ENCODE data around the gene SYNCRIP.
"Not testable (repeated sequence)": the region's sequence is repeated elsewhere in the genome, so short reads cannot be mapped to it uniquely, and the experiment has no call there.

The SYNCRIP gene

GRCh38 chr6:85593438-85594196, 49.1 kb downstream of the SYNCRIP start, which contains the start of gene SNX14:
Gene SNX14 (minus strand): TSS chr6:85593858. CDS start chr6:85593718, 140 bp downstream.
- DNase-seq (ENCODE audit: low spot score): peak; percentile 83

DNA sequence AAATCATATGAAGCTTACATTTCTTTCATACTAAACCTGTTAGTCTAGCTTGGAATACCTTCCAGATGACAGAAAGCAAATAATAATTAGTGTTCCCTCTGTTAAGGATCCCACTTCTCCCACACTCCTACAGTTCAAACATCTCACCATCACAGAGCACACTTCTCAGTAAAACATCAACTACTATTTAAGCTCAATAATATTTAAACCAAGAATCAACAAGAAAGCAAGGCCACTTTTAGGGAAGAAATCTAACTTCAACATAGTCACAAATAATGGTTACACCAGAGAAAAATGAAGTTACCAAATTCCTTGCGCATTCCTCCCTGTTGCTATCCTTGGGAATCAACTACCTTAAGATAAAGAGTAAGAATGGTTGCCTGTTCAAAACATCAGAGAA, 50.7 kb downstream of the SYNCRIP start:
- DNase-seq (ENCODE audit: low spot score): no peak

- no peak for DNase-seq (ENCODE audit: low spot score)
Observed at GRCh38 chr6:85591207-85591606, 51.5 kb downstream of the SYNCRIP start.

DNA sequence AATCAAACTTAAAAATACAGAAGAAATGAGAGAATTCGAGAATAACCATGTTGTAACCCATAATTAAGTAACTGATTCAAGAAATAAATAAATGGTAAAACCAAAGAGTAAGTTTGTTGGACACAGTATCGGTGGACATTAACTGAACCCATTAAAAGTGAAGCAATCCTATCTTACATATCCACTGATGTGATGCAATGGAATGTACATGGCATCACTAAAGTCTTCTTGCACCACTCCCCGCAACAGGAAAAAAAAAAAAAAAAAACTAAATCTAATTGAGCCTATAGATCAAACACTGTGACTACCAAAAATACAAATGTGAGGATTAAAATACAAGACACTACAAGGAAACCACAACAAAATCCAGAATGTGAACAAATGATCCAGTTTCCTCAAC, 56.9 kb downstream of the SYNCRIP start:
- DNase-seq (ENCODE audit: low spot score): no peak

DNA sequence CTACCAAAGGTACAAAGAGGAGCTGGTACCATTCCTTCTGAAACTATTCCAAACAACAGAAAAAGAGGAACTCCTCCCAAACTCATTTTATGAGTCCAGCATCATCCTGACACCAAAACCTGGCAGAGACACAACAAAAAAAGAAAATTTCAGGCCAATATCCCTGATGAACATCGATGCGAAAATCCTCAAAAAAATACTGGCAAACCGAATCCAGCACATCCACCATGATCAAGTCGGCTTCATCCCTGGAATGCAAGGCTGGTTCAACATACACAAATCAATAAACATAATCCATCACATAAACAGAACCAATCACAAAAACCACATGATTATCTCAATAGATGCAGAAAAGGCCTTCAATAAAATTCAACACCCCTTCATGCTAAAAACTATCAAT, 59.9 kb downstream of the SYNCRIP start:
- DNase-seq (ENCODE audit: low spot score): not testable (repeated sequence)

DNA sequence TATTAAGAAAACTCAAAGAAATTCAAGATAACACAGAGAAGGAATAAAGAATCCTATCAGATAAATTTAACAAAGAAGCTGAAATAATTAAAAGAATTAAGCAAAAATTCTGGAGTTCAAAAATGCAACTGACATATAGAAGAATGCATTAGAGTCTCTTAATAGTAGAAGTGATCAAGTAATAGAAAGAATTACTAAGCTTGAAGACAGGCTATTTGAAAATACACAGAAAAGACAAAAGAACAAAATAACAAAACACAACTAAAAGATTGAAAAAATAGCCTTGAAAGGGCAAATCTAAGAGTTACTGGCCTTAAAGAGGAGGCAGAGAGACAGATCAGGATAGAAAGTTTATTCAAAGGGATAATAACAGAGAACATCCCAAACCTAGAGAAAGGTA, 61.1 kb downstream of the SYNCRIP start:
- no peak for DNase-seq (ENCODE audit: low spot score)

DNA sequence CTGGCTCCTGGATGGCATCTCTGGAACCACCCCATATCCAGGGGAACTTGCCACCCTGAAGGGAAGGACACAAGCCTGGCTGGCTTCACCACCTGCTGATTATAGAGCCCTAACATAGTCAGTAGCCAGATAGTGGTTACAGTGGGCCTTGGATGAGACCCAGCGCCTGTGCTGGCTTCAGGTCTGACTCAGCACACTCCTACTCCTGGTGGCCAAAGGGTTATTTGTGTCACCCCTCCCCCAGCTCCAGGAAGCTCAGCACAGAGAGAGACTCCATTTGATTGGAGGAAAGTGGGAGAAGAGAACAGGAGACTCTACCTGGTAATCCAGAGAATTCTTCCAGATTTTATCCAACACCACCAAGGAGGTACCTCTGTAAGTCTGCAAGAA, 61.8 kb downstream of the SYNCRIP start:
- DNase-seq (ENCODE audit: low spot score): no peak

- no peak for DNase-seq (ENCODE audit: low spot score)
Observed at GRCh38 chr6:85580118-85580877, 62.4 kb downstream of the SYNCRIP start.

GRCh38 chr6:85579581-85579980, 63.1 kb downstream of the SYNCRIP start:
- DNase-seq (ENCODE audit: low spot score): no peak

GRCh38 chr6:85576476-85576875, 66.2 kb downstream of the SYNCRIP start:
- no peak for DNase-seq (ENCODE audit: low spot score)

GRCh38 chr6:85574932-85575598, 67.6 kb downstream of the SYNCRIP start:
- DNase-seq (ENCODE audit: low spot score): no peak

DNA sequence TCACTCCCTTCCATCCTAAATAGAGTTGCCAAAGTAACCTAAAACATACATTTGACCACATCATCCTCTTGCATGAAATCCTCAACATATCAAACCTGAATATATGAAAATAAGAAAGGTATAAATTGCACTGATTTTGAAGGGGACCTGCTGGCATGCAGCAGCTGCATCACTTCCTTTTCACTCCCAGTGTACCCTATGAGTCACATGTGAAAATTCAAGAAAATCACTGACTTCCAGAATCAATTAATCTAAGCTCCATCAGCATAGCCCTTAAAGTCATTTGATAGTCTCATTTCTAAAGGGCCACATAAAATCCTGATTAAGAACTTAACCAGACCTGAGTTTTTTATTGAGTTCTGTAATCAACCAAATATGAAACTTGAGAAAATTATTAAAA, 73.4 kb downstream of the SYNCRIP start:
- DNase-seq (ENCODE audit: low spot score): no peak

DNA sequence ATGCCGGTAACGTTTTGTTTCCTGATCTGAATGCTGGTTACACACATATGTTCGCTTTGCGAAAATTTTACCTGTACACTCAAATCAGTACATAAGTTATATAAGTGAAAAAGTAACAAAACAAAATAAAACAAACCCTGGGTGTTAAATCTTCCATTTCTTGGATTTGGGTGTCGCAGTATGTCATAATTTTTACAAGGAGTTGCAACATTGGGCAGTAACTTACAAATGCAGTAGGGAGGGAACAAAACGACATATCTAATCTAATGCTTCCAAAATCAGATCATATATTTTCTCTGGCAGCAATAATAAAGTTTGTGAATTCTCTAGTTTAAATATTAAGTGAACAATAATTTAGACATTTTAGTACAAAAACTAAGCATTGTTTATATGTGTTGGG, 74.3 kb downstream of the SYNCRIP start:
- no peak for DNase-seq (ENCODE audit: low spot score)

DNA sequence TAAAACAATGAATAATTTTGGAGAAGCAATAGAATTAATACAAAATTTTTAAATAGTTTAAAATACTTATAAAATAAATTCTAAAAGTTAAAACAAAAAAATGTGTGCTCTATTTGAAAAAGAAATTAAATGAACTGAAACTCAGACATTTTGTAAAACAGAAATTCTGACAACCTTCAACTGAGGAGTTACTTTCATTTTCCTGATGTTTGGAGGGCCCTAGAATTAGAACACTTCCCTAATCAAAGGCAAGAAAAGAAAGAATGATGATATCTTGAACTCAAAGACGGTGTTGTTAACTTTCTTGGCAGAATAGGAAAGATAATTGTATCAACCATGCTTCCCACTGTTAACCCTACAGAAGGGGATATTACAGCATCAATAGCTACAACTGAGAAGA, 77.0 kb downstream of the SYNCRIP start:
- no peak for DNase-seq (ENCODE audit: low spot score)

DNA sequence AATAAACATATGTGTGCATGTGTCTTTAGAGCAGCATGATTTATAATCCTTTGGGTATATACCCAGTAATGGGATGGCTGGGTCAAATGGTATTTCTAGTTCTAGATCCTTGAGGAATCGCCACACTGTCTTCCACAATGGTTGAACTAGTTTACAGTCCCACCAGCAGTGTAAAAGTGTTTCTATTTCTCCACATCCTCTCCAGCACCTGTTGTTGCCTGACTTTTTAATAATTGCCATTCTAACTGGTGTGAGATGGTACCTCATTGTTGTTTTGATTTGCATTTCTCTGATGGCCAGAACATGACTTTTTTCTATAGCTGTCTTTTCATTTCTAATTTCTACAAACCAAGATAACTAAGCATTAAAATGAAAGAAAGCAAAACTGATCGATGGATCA, 78.5 kb downstream of the SYNCRIP start:
- not testable (repeated sequence) for DNase-seq (ENCODE audit: low spot score)

Measured in COLO829 (cell line).